GM23338 (cell line): ENCODE data around the gene COA8. TPM values are rescaled to one million over a fixed set of nuclear protein-coding genes. Genes with fewer than 3 reads are reported as not detected.
"Not testable (repeated sequence)": the region's sequence is repeated elsewhere in the genome, so short reads cannot be mapped to it uniquely, and the experiment has no call there.

Experiments
- ATAC-seq: fragments of 200-7000 bp; cut with Tn5 transposase; 3 replicates; pipeline ENCODE4 v1.9.1; 2020
- DNase-seq: peaks from one replicate; pipeline ENCODE4 v3.0.0-alpha.2; 2015; ENCODE audit warnings: low spot score
- H2AFZ ChIP-seq: fragments of 200-600 bp; sonication (generic); 2 replicates; pipeline ENCODE4 v1.8.0; 2016; ENCODE audit warnings: antibody characterized with exemption, mild to moderate bottlenecking, moderate library complexity
- H3F3A ChIP-seq: fragments of 200-600 bp; sonication (generic); replicated peaks from 2 replicates; pipeline ENCODE4 v1.8.0; 2017; ENCODE audit warnings: antibody characterized with exemption, mixed run types, low read depth
- H3K27ac ChIP-seq: fragments of 200-600 bp; sonication (generic); 2 replicates; pipeline ENCODE4 v1.6.1; 2016; ENCODE audit warnings: low read depth
- H3K27me3 ChIP-seq: fragments of 200-600 bp; sonication (generic); 2 replicates; pipeline ENCODE4 v1.8.0; 2016; ENCODE audit warnings: mild to moderate bottlenecking, mixed run types, moderate library complexity; ENCODE audit not compliant: insufficient read depth
- H3K36me3 ChIP-seq: fragments of 200-600 bp; sonication (generic); 2 replicates; pipeline ENCODE4 v1.8.0; 2016; ENCODE audit warnings: mild to moderate bottlenecking; ENCODE audit not compliant: insufficient read depth
- H3K4me1 ChIP-seq: fragments of 200-600 bp; sonication (generic); 2 replicates; pipeline ENCODE4 v1.8.0; 2016; ENCODE audit warnings: mild to moderate bottlenecking, moderate library complexity; ENCODE audit not compliant: insufficient read depth
- H3K4me2 ChIP-seq: fragments of 200-600 bp; sonication (generic); 2 replicates; pipeline ENCODE4 v1.7.1; 2017; ENCODE audit warnings: mixed run types
- H3K4me3 ChIP-seq: fragments of 200-600 bp; sonication (generic); 2 replicates; pipeline ENCODE4 v1.6.1; 2016; ENCODE audit warnings: mixed run types
- H3K79me2 ChIP-seq: fragments of 200-600 bp; sonication (generic); replicated peaks from 2 replicates; pipeline ENCODE4 v1.8.0; 2017; ENCODE audit warnings: mild to moderate bottlenecking; ENCODE audit not compliant: insufficient read depth
- H3K9me2 ChIP-seq: fragments of 200-600 bp; sonication (generic); 2 replicates; pipeline ENCODE4 v1.8.0; 2017; ENCODE audit not compliant: insufficient read depth
- H4K20me1 ChIP-seq: fragments of 200-600 bp; sonication (generic); replicated peaks from 2 replicates; pipeline ENCODE4 v1.8.0; 2017; ENCODE audit warnings: mild to moderate bottlenecking; ENCODE audit not compliant: insufficient read depth
- H3K27ac Mint-ChIP-seq: 2 replicates; pipeline ENCODE4 v1.8.0; 2020; ENCODE audit warnings: inconsistent platforms, mild to moderate bottlenecking, moderate library complexity, mixed read lengths
- H3K27me3 Mint-ChIP-seq: 3 replicates; pipeline ENCODE4 v1.8.0; 2022; ENCODE audit warnings: low read depth, mild to moderate bottlenecking, moderate library complexity, mixed read lengths, inconsistent platforms; ENCODE audit not compliant: insufficient read depth, poor library complexity
- H3K36me3 Mint-ChIP-seq: 3 replicates; pipeline ENCODE4 v1.8.0; 2021; ENCODE audit warnings: low read depth, mild to moderate bottlenecking, inconsistent platforms, moderate library complexity, mixed read lengths
- H3K4me1 Mint-ChIP-seq: 3 replicates; pipeline ENCODE4 v1.8.0; 2020; ENCODE audit warnings: mild to moderate bottlenecking, inconsistent platforms, mixed read lengths
- H3K4me3 Mint-ChIP-seq: 3 replicates; pipeline ENCODE4 v1.8.0; 2021; ENCODE audit warnings: moderate library complexity, mild to moderate bottlenecking, inconsistent platforms, mixed read lengths
- H3K9me3 Mint-ChIP-seq: 3 replicates; pipeline ENCODE4 v1.8.0; 2020; ENCODE audit warnings: moderate library complexity, mild to moderate bottlenecking, inconsistent platforms, mixed read lengths
- CTCF ChIP-seq, 2 experiments: fragments of 200-600 bp in 1 of 2; sonication (generic) in 1 of 2; conservative IDR thresholded peaks; 2 replicates each; pipeline versions ENCODE4 v1.5.1 to v1.6.1; 2016 to 2017; ENCODE audit warnings: antibody characterized with exemption in 2 of 2, low read depth in 2 of 2, mild to moderate bottlenecking in 2 of 2, moderate library complexity in 1 of 2
- EZH2 ChIP-seq: fragments of 200-600 bp; sonication (generic); IDR thresholded peaks from one replicate; pipeline ENCODE4 v1.8.0; 2017; ENCODE audit warnings: antibody characterized with exemption, mild to moderate bottlenecking, low read depth; ENCODE audit not compliant: unreplicated experiment
- STAT1 ChIP-seq: IDR thresholded peaks from one replicate; pipeline ENCODE4 v1.6.1; 2016; ENCODE audit warnings: antibody characterized with exemption; ENCODE audit not compliant: unreplicated experiment
- polyA plus RNA-seq: library from polyadenylated mRNA; unstranded; fragments of >200 nt; fragmentation: Nextera tagmentation; extraction: Ambion mirVana; gene quantifications from 2 replicates; pipeline ENCODE4 v1.2.1, GENCODE V29; 2016
- total RNA-seq: library from RNA; depleted of rRNA; stranded (reverse); fragments of >200 nt; shearing (Covaris generic); gene quantifications from 2 replicates; pipeline ENCODE4 v1.2.3, GENCODE V29; 2014

The COA8 gene
- total and polyA plus RNA-seq, 2 experiments from 2014 or later: 61.3 to 130 TPM

- H3K4me3 ChIP-seq: no peak overlapping the region
- peak overlapping the region; percentile 51; the same call in 1 of the 2 replicates for H3K4me2 ChIP-seq
Measured at GRCh38 chr14:103606963-103607668, 44.4 kb downstream of the COA8 start.

GRCh38 chr14:103607822-103608221 is 45.1 kb downstream of the COA8 start:
- Mint-ChIP-seq H3K36me3 (peaks cover 18% of the 10 kb centered on the region), H3K27ac (no peak overlapping the region), H3K4me1 (peaks cover 14% of the 10 kb centered on the region), H3K9me3 (peaks cover 34% of the 10 kb centered on the region), H3K4me3 (no peak overlapping the region), H3K27me3 (peaks cover 18% of the 10 kb centered on the region)
- H3K9me2 ChIP-seq: no peaks in the 10 kb centered on the region
- no peak overlapping the region for H3K4me3 ChIP-seq
- 0 out of 2 replicates have a peak, but pooled peaks cover 3% of the 10 kb centered on the region for H3F3A ChIP-seq
- no peak for DNase-seq
- peak; percentile 16 for ATAC-seq
- H3K4me1 ChIP-seq: peaks cover 3% of the 10 kb centered on the region; the same call in 1 of the 2 replicates
- no peak overlapping the region for H3K4me2 ChIP-seq
- H3K36me3 ChIP-seq: no peaks in the 10 kb centered on the region
- TF ChIP-seq CTCF (conservative IDR thresholded peaks at IDR 0.05; ENCODE audit: low read depth in 2 of 2): no peak
- no peak for TF ChIP-seq EZH2
- TF ChIP-seq STAT1: no peak
- H4K20me1 ChIP-seq: no peaks in the 10 kb centered on the region
- H3K79me2 ChIP-seq: no peaks in the 10 kb centered on the region
- H2AFZ ChIP-seq: no peak overlapping the region
- no peak overlapping the region for H3K27ac ChIP-seq
- no peaks in the 10 kb centered on the region for H3K27me3 ChIP-seq

More at GRCh38 chr14:103606963-103607668, 44.4 kb downstream of the COA8 start:
- peaks cover 30% of the 10 kb centered on the region for H3K9me3 Mint-ChIP-seq
- H4K20me1 ChIP-seq: no peaks in the 10 kb centered on the region
- peaks cover 3% of the 10 kb centered on the region; the same call in 1 of the 2 replicates for H3K4me1 ChIP-seq
- DNase-seq: peak; percentile 65
- H2AFZ ChIP-seq: no peak overlapping the region
- no peaks in the 10 kb centered on the region for H3K36me3 ChIP-seq
- TF ChIP-seq CTCF (conservative IDR thresholded peaks at IDR 0.05; ENCODE audit: low read depth in 2 of 2) (peak in 1 of 2 experiments; percentile 51; a peak in 2 of 4 replicates), STAT1 (no peak)
- no peaks in the 10 kb centered on the region for H3K27me3 ChIP-seq
- H3K27ac ChIP-seq: no peak overlapping the region
- H3F3A ChIP-seq: 0 out of 2 replicates have a peak, but pooled peaks cover 3% of the 10 kb centered on the region
- peaks cover 14% of the 10 kb centered on the region for H3K4me1 Mint-ChIP-seq
- H3K9me2 ChIP-seq: no peaks in the 10 kb centered on the region
- ATAC-seq: peak; percentile 76
- H3K4me3 Mint-ChIP-seq: no peak overlapping the region
- H3K27me3 Mint-ChIP-seq: peaks cover 19% of the 10 kb centered on the region
- H3K79me2 ChIP-seq: no peaks in the 10 kb centered on the region
- H3K27ac Mint-ChIP-seq: no peak overlapping the region
- H3K36me3 Mint-ChIP-seq: peaks cover 18% of the 10 kb centered on the region

GRCh38 chr14:103609081-103609480 is 46.3 kb downstream of the COA8 start:
- not testable (repeated sequence) for H3F3A ChIP-seq, DNase-seq, H3K4me1 ChIP-seq, H2AFZ ChIP-seq, H3K27ac ChIP-seq, H3K36me3 ChIP-seq, H3K27ac Mint-ChIP-seq, H3K4me3 Mint-ChIP-seq, H3K27me3 ChIP-seq, ATAC-seq, H3K4me3 ChIP-seq, H4K20me1 ChIP-seq, H3K4me2 ChIP-seq, H3K9me2 ChIP-seq, H3K79me2 ChIP-seq
- Mint-ChIP-seq H3K4me1 (peaks cover 14% of the 10 kb centered on the region), H3K27me3 (peaks cover 16% of the 10 kb centered on the region), H3K36me3 (peaks cover 18% of the 10 kb centered on the region), H3K9me3 (peaks cover 34% of the 10 kb centered on the region)
